Measurements from ENCODE around the gene DGKD.

The DGKD gene

GRCh38 chr2:233428438-233428837, 74.1 kb downstream of the DGKD start:
- TF ChIP-seq CTCF (conservative IDR thresholded peaks at IDR 0.05; ENCODE audit: low read length): no peak
- TF ChIP-seq EZH2phosphoT487 (IDR thresholded peaks at IDR 0.05; ENCODE audit: borderline replicate concordance): no peak
- Histone ChIP-seq H2AFZ (ENCODE audit: low read length) (no peak overlapping the region), H3K36me3 (ENCODE audit: insufficient read depth, low read length) (peaks cover 14% of the 10 kb centered on the region; the same call in 1 of the 2 replicates), H3K27me3 (ENCODE audit: insufficient read depth, low read length, poor library complexity, severe bottlenecking) (no peaks in the 10 kb centered on the region), H3K4me3 (ENCODE audit: low read length, poor library complexity, severe bottlenecking) (no peak overlapping the region), H3F3A (ENCODE audit: low read depth) (no peaks in the 10 kb centered on the region), H3K9ac (ENCODE audit: low read depth, low read length, poor library complexity, severe bottlenecking) (no peak overlapping the region), H3K4me1 (ENCODE audit: insufficient read depth, low read length, poor library complexity, severe bottlenecking) (peaks cover 6% of the 10 kb centered on the region), H4K20me1 (ENCODE audit: insufficient read depth, low read length, poor library complexity, severe bottlenecking) (peaks cover 16% of the 10 kb centered on the region), H3K79me2 (ENCODE audit: insufficient read depth, low read length) (peaks cover 88% of the 10 kb centered on the region), H3K9me3 (ENCODE audit: insufficient read depth, low read depth, low read length) (0 out of 2 replicates have a peak, but pooled peaks cover 6% of the 10 kb centered on the region), H3K4me2 (ENCODE audit: low read depth, low read length, poor library complexity, severe bottlenecking) (no peak overlapping the region), H3K9me2 (replicated peaks; ENCODE audit: low read depth, low read length) (no peaks in the 10 kb centered on the region)

GRCh38 chr2:233429175-233429897, 75.0 kb downstream of the DGKD start:
- peaks cover 79% of the 10 kb centered on the region for H3K79me2 ChIP-seq (ENCODE audit: insufficient read depth, low read length)
- no peak overlapping the region for H3K4me2 ChIP-seq (ENCODE audit: low read depth, low read length, poor library complexity, severe bottlenecking)
- no peak overlapping the region for H3K9ac ChIP-seq (ENCODE audit: low read depth, low read length, poor library complexity, severe bottlenecking)
- no peaks in the 10 kb centered on the region for H3F3A ChIP-seq (ENCODE audit: low read depth)
- no peak overlapping the region for H2AFZ ChIP-seq (ENCODE audit: low read length)
- 0 out of 2 replicates have a peak, but pooled peaks cover 6% of the 10 kb centered on the region for H3K9me3 ChIP-seq (ENCODE audit: insufficient read depth, low read depth, low read length)
- no peaks in the 10 kb centered on the region for H3K9me2 ChIP-seq (replicated peaks; ENCODE audit: low read depth, low read length)
- H4K20me1 ChIP-seq (ENCODE audit: insufficient read depth, low read length, poor library complexity, severe bottlenecking): peaks cover 17% of the 10 kb centered on the region
- no peaks in the 10 kb centered on the region for H3K4me1 ChIP-seq (ENCODE audit: insufficient read depth, low read length, poor library complexity, severe bottlenecking)
- H3K36me3 ChIP-seq (ENCODE audit: insufficient read depth, low read length): peaks cover 14% of the 10 kb centered on the region; the same call in 1 of the 2 replicates
- no peaks in the 10 kb centered on the region for H3K27me3 ChIP-seq (ENCODE audit: insufficient read depth, low read length, poor library complexity, severe bottlenecking)
- H3K4me3 ChIP-seq (ENCODE audit: low read length, poor library complexity, severe bottlenecking): no peak overlapping the region
- TF ChIP-seq EZH2phosphoT487 (IDR thresholded peaks at IDR 0.05; ENCODE audit: borderline replicate concordance) (no peak), CTCF (conservative IDR thresholded peaks at IDR 0.05; ENCODE audit: low read length) (no peak)

GRCh38 chr2:233430081-233430480, 75.8 kb downstream of the DGKD start:
- Histone ChIP-seq H3K9me2 (replicated peaks; ENCODE audit: low read depth, low read length) (no peaks in the 10 kb centered on the region), H3K4me3 (ENCODE audit: low read length, poor library complexity, severe bottlenecking) (no peak overlapping the region), H3K4me2 (ENCODE audit: low read depth, low read length, poor library complexity, severe bottlenecking) (no peak overlapping the region), H2AFZ (ENCODE audit: low read length) (no peak overlapping the region), H3K9ac (ENCODE audit: low read depth, low read length, poor library complexity, severe bottlenecking) (no peak overlapping the region), H3K4me1 (ENCODE audit: insufficient read depth, low read length, poor library complexity, severe bottlenecking) (no peaks in the 10 kb centered on the region), H3K9me3 (ENCODE audit: insufficient read depth, low read depth, low read length) (0 out of 2 replicates have a peak, but pooled peaks cover 6% of the 10 kb centered on the region), H3K27me3 (ENCODE audit: insufficient read depth, low read length, poor library complexity, severe bottlenecking) (no peaks in the 10 kb centered on the region), H3F3A (ENCODE audit: low read depth) (no peaks in the 10 kb centered on the region), H4K20me1 (ENCODE audit: insufficient read depth, low read length, poor library complexity, severe bottlenecking) (peaks cover 17% of the 10 kb centered on the region), H3K36me3 (ENCODE audit: insufficient read depth, low read length) (peaks cover 21% of the 10 kb centered on the region), H3K79me2 (ENCODE audit: insufficient read depth, low read length) (peaks cover 74% of the 10 kb centered on the region)
- TF ChIP-seq EZH2phosphoT487 (IDR thresholded peaks at IDR 0.05; ENCODE audit: borderline replicate concordance) (no peak), CTCF (conservative IDR thresholded peaks at IDR 0.05; ENCODE audit: low read length) (no peak)

Data from Loucy (cell line).